Thoracic aorta (tissue), 2 donors: Measurements from ENCODE around the gene DMRTB1. TPM values are rescaled to one million over a fixed set of nuclear protein-coding genes. Genes with fewer than 3 reads are reported as not detected.
A peak's percentile ranks its signal among the peaks of the same experiment; 100 is the strongest.

ENCODE experiments used
- ATAC-seq: fragments of 150-250 bp; one replicate; pipeline ENCODE4 v1.8.0; 2017; ENCODE audit warnings: low read depth; ENCODE audit not compliant: insufficient number of reproducible peaks, low FRiP score
- DNase-seq: peaks from one replicate; pipeline ENCODE4 v3.0.0-alpha.2; 2020; ENCODE audit warnings: low spot score
- H3K27ac ChIP-seq, 2 donors: fragments of 200-600 bp; sonication (generic); 1 replicate in 1 of 2; 2 replicates in 1 of 2; pipeline ENCODE4 v1.5.1; 2016; ENCODE audit warnings: mild to moderate bottlenecking in 2 of 2, moderate library complexity in 2 of 2
- H3K27me3 ChIP-seq: fragments of 200-600 bp; sonication (generic); replicated peaks from 2 replicates; pipeline ENCODE4 v1.6.0; 2016; ENCODE audit warnings: mild to moderate bottlenecking; ENCODE audit not compliant: insufficient read depth
- H3K36me3 ChIP-seq: fragments of 200-600 bp; sonication (generic); one replicate; pipeline ENCODE4 v1.5.1; 2016
- H3K4me1 ChIP-seq, 2 donors: fragments of 200-600 bp; sonication (generic); 1 replicate in 1 of 2; 2 replicates in 1 of 2; pipeline versions ENCODE4 v1.5.1 to v1.6.0; 2016; ENCODE audit warnings: low read depth in 2 of 2, mild to moderate bottlenecking in 1 of 2; ENCODE audit not compliant: control insufficient read depth in 1 of 2
- H3K4me3 ChIP-seq: fragments of 200-600 bp; sonication (generic); 2 replicates; pipeline ENCODE4 v1.5.1; 2016; ENCODE audit warnings: mild to moderate bottlenecking
- H3K9me3 ChIP-seq: fragments of 200-600 bp; sonication (generic); 2 replicates; pipeline ENCODE4 v1.5.1; 2016
- CTCF ChIP-seq: fragments of 200-600 bp; sonication (generic); IDR thresholded peaks from one replicate; pipeline ENCODE4 v1.5.1; 2019; ENCODE audit warnings: antibody characterized with exemption
- total RNA-seq, 2 donors: library from RNA; depleted of rRNA; stranded (reverse); fragments of >200 nt; gene quantifications; one replicate each; pipeline versions ENCODE4 v1.1.0 to v1.2.3, GENCODE V29; 2016

DMRTB1 gene
- total RNA-seq, 2 donors from 2014 or later = not detected

- Histone ChIP-seq H3K4me3 (no peak overlapping the region), H3K27me3 (no peaks in the 10 kb centered on the region), H3K36me3 (no peaks in the 10 kb centered on the region), H3K27ac (no peak overlapping the region), H3K4me1 (peaks cover 5 to 26% of the 10 kb centered on the region in 2 donors), H3K9me3 (no peaks in the 10 kb centered on the region)
- TF ChIP-seq CTCF = no peak
- ATAC-seq (no peak), DNase-seq (no peak)
These were observed 50.6 kb downstream of the DMRTB1 start for GRCh38 chr1:53509775-53510174.

- H3K27ac ChIP-seq = no peak overlapping the region
- no peak for TF ChIP-seq CTCF
- H3K27me3 ChIP-seq = no peaks in the 10 kb centered on the region
- DNase-seq (no peak), ATAC-seq (no peak)
- no peak overlapping the region for H3K4me3 ChIP-seq
- no peaks in the 10 kb centered on the region for H3K9me3 ChIP-seq
- no peaks in the 10 kb centered on the region for H3K36me3 ChIP-seq
- H3K4me1 ChIP-seq = peaks cover 5 to 26% of the 10 kb centered on the region in 2 donors
These were observed 51.0 kb downstream of the DMRTB1 start for GRCh38 chr1:53510215-53510614.

DNA sequence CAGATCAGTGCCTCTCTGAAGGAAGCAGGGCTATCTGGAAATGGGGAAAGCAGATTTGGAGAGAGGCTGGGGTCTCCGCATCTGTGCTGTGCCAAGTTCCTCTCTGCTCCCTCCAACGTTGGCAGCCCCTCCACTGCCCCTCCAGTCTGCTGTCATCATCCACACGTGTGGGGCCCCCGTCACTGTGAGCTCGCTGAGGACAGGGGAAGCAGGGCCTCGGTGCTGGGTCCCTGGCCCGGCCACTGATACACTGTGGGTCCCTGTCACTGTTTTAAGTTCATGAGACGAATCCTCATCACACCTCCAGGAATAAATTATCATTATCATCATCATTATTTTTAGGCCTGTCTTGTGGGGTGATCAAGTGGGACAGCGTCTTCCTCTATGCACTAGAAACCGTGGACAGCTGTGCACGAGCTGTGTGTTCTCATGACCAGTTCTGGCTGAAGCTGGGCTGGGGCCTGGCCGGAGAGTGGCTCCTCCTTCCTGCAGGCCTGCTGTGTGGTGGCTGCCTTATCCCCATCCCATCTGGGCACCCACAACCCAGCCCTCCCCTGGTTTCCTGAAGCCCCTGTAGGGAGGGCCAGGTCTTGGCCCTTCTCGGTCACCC, 52.2 kb downstream of the DMRTB1 start:
- ATAC-seq = no peak
- Histone ChIP-seq H3K4me3 (no peak overlapping the region), H3K27me3 (no peaks in the 10 kb centered on the region), H3K9me3 (no peaks in the 10 kb centered on the region), H3K4me1 (peaks cover 5 to 26% of the 10 kb centered on the region in 2 donors), H3K27ac (peak overlapping the region; percentile 33 to 61), H3K36me3 (no peaks in the 10 kb centered on the region)
- TF ChIP-seq CTCF = no peak
- no peak for DNase-seq

GRCh38 chr1:53511933-53512806, 53.0 kb downstream of the DMRTB1 start:
- Histone ChIP-seq H3K9me3 (no peaks in the 10 kb centered on the region), H3K27me3 (no peaks in the 10 kb centered on the region), H3K36me3 (no peaks in the 10 kb centered on the region), H3K4me1 (peaks cover 5 to 26% of the 10 kb centered on the region in 2 donors), H3K27ac (peak overlapping the region; percentile 46 to 61), H3K4me3 (no peak overlapping the region)
- TF ChIP-seq CTCF = no peak
- DNase-seq (no peak), ATAC-seq (peak; percentile 79)
